Measurements from ENCODE around the gene CDS1. TPM values are rescaled to one million over a fixed set of nuclear protein-coding genes. Genes with fewer than 3 reads are reported as not detected.

CDS1 gene
- total RNA-seq, 2 donors from 2014 or later = 44.2 to 51.9 TPM

- Histone ChIP-seq H3K4me1 (no peaks in the 10 kb centered on the region), H3K27ac (no peak overlapping the region), H3K36me3 (no peaks in the 10 kb centered on the region), H3K4me3 (no peak overlapping the region), H3K9ac (ENCODE audit: low read depth in 2 of 2, low read length in 2 of 2) (no peak overlapping the region), H3K27me3 (no peaks in the 10 kb centered on the region), H3K9me3 (no peaks in the 10 kb centered on the region)
- intact Hi-C loops (cut with DNase I) = no loop called here
- DNase-seq = no peak
- no peak for TF ChIP-seq CTCF (IDR thresholded peaks at IDR 0.05)
Measured at GRCh38 chr4:84632092-84632491, 49.2 kb downstream of the CDS1 start.

- Histone ChIP-seq H3K36me3 (no peaks in the 10 kb centered on the region), H3K9me3 (no peaks in the 10 kb centered on the region), H3K4me1 (no peaks in the 10 kb centered on the region), H3K4me3 (no peak overlapping the region), H3K9ac (ENCODE audit: low read depth in 2 of 2, low read length in 2 of 2) (no peak overlapping the region), H3K27me3 (no peaks in the 10 kb centered on the region), H3K27ac (no peak overlapping the region)
- no peak for TF ChIP-seq CTCF (IDR thresholded peaks at IDR 0.05)
- intact Hi-C loops (cut with DNase I) = no loop called here
- DNase-seq = no peak
Measured at GRCh38 chr4:84634961-84635360, 52.0 kb downstream of the CDS1 start.

- Histone ChIP-seq H3K27me3 (no peaks in the 10 kb centered on the region), H3K4me1 (no peaks in the 10 kb centered on the region), H3K4me3 (no peak overlapping the region), H3K9me3 (no peaks in the 10 kb centered on the region), H3K36me3 (no peaks in the 10 kb centered on the region), H3K27ac (no peak overlapping the region), H3K9ac (ENCODE audit: low read depth in 2 of 2, low read length in 2 of 2) (no peak overlapping the region)
- intact Hi-C loops (cut with DNase I) = no loop called here
- no peak for DNase-seq
- no peak for TF ChIP-seq CTCF (IDR thresholded peaks at IDR 0.05)
Measured at GRCh38 chr4:84638092-84638491, 55.2 kb downstream of the CDS1 start.

- intact Hi-C loops (cut with DNase I) = no loop called here
- Histone ChIP-seq H3K27me3 (no peaks in the 10 kb centered on the region), H3K9me3 (no peaks in the 10 kb centered on the region), H3K4me1 (no peaks in the 10 kb centered on the region), H3K27ac (no peak overlapping the region), H3K36me3 (no peaks in the 10 kb centered on the region), H3K4me3 (no peak overlapping the region), H3K9ac (ENCODE audit: low read depth in 2 of 2, low read length in 2 of 2) (no peak overlapping the region)
- TF ChIP-seq CTCF (IDR thresholded peaks at IDR 0.05) = no peak
- no peak for DNase-seq
Measured at GRCh38 chr4:84639145-84639544, 56.2 kb downstream of the CDS1 start.

- Histone ChIP-seq H3K4me1 (peaks cover 6% of the 10 kb centered on the region), H3K36me3 (no peaks in the 10 kb centered on the region), H3K9ac (ENCODE audit: low read depth in 2 of 2, low read length in 2 of 2) (no peak overlapping the region), H3K4me3 (no peak overlapping the region), H3K9me3 (no peaks in the 10 kb centered on the region), H3K27me3 (no peaks in the 10 kb centered on the region), H3K27ac (no peak overlapping the region)
- intact Hi-C loops (cut with DNase I) = no loop called here
- TF ChIP-seq CTCF (IDR thresholded peaks at IDR 0.05) = no peak
- DNase-seq = no peak
Measured at GRCh38 chr4:84644087-84644486, 61.2 kb downstream of the CDS1 start.

Measured in colonic mucosa (tissue), 4 donors.